Cardiac muscle cell (in vitro differentiated cells and primary cell): ENCODE results near the gene KCNMB2. TPM values are rescaled to one million over a fixed set of nuclear protein-coding genes. Genes with fewer than 3 reads are reported as not detected.

Experiments
- DNase-seq, 2 donors: peaks; one replicate each; pipeline versions ENCODE4 v3.0.0 to v3.0.0-alpha.2; 2010 to 2017; ENCODE audit warnings: low read depth in 1 of 2, low spot score in 1 of 2
- H3K27ac ChIP-seq: fragments of 200-600 bp; sonication (generic); 2 replicates; pipeline ENCODE4 v1.5.1; 2016
- H3K27me3 ChIP-seq: fragments of 200-600 bp; sonication (generic); 2 replicates; pipeline ENCODE4 v1.6.0; 2016; ENCODE audit warnings: control low read depth
- H3K36me3 ChIP-seq: fragments of 200-600 bp; sonication (generic); 2 replicates; pipeline ENCODE4 v1.5.1; 2016; ENCODE audit warnings: control low read depth
- H3K4me1 ChIP-seq: fragments of 200-600 bp; sonication (generic); 2 replicates; pipeline ENCODE4 v1.8.1; 2017; ENCODE audit warnings: low read depth, mild to moderate bottlenecking, mixed run types
- H3K4me3 ChIP-seq: fragments of 200-600 bp; sonication (generic); 2 replicates; pipeline ENCODE4 v1.5.1; 2016; ENCODE audit warnings: mild to moderate bottlenecking
- H3K9me3 ChIP-seq: fragments of 200-600 bp; sonication (generic); 2 replicates; pipeline ENCODE4 v1.5.1; 2017; ENCODE audit warnings: low read depth, mild to moderate bottlenecking, control low read depth
- polyA plus RNA-seq: library from polyadenylated mRNA; unstranded; fragments of >200 nt; fragmentation: Nextera tagmentation; extraction: Ambion mirVana; gene quantifications from 2 replicates; pipeline ENCODE4 v1.2.1, GENCODE V29; 2016
- total RNA-seq: library from RNA; depleted of rRNA; stranded (reverse); fragments of >200 nt; gene quantifications from 2 replicates; pipeline ENCODE4 v1.2.3, GENCODE V29; 2016
- TF ChIP-seq, protein P1 (sequence below): IDR thresholded peaks from 2 replicates; pipeline ENCODE4 v1.5.1; 2012; ENCODE audit warnings: low read depth, mild to moderate bottlenecking, low read length

The KCNMB2 gene
- total and polyA plus RNA-seq, 2 experiments from 2014 or later, result 0.33 TPM; not detected in 1

DNA sequence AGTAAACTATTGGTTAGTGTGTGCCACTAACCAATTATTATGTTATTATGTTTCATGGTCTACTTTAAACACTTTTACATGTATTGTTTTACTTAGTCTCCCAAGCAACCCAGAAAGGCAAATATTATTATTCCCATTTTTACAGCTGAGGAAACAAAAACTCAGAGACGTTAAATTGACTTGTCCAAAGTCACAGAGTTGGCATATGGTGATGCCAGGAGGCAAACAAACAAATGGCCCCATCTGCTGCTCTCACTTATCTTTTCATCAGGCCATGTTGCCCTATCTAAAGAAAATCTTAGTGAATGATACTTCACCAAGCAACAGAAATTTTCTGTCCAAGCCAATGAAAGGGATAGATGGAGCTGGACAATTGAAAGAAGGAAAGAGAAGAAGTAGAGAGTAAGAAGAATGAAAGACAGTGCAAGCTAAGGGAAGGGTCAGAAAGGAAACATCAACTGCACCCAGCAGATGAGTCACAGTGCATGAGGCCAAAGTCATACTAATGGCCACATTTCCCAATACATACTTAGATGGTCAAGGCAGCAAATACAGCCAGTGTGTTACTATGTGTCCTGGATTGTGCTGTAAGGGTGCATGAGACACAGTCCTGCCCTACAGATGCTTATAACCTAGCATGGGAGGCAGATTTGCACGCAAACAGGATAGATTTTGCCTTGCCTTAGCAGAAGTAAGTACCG, 266.9 kb downstream of the KCNMB2 start:
- TF ChIP-seq, protein P1, sequence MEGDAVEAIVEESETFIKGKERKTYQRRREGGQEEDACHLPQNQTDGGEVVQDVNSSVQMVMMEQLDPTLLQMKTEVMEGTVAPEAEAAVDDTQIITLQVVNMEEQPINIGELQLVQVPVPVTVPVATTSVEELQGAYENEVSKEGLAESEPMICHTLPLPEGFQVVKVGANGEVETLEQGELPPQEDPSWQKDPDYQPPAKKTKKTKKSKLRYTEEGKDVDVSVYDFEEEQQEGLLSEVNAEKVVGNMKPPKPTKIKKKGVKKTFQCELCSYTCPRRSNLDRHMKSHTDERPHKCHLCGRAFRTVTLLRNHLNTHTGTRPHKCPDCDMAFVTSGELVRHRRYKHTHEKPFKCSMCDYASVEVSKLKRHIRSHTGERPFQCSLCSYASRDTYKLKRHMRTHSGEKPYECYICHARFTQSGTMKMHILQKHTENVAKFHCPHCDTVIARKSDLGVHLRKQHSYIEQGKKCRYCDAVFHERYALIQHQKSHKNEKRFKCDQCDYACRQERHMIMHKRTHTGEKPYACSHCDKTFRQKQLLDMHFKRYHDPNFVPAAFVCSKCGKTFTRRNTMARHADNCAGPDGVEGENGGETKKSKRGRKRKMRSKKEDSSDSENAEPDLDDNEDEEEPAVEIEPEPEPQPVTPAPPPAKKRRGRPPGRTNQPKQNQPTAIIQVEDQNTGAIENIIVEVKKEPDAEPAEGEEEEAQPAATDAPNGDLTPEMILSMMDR, result no peak
- no peaks in the 10 kb centered on the region for H3K4me1 ChIP-seq
- no peaks in the 10 kb centered on the region for H3K27me3 ChIP-seq
- H3K4me3 ChIP-seq, result no peak overlapping the region
- H3K9me3 ChIP-seq, result no peaks in the 10 kb centered on the region
- no peaks in the 10 kb centered on the region for H3K36me3 ChIP-seq
- DNase-seq, result no peak
- H3K27ac ChIP-seq, result no peak overlapping the region

DNA sequence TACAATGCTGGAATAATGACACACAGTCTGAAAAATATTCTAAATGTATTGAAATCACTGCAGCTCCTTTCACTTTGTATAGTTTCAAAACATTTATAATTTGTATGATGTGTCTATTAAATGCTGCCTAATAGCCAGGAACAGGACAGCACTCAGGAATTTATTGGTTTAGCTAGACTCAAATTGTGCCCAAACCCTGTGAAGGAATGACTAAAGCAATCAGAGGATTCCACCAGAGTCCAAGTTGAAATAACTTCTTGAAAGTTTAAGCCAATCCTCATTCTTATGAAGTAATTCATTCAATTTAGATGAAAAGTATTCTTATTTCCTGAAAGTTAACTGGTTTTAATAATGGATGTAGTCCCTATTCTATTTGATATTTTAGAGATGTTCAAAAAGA, 268.4 kb downstream of the KCNMB2 start:
- Histone ChIP-seq H3K27me3 (no peaks in the 10 kb centered on the region), H3K4me3 (no peak overlapping the region), H3K9me3 (no peaks in the 10 kb centered on the region), H3K36me3 (no peaks in the 10 kb centered on the region), H3K4me1 (no peaks in the 10 kb centered on the region), H3K27ac (no peak overlapping the region)
- DNase-seq, result no peak
- TF ChIP-seq, protein P1, result no peak

DNA sequence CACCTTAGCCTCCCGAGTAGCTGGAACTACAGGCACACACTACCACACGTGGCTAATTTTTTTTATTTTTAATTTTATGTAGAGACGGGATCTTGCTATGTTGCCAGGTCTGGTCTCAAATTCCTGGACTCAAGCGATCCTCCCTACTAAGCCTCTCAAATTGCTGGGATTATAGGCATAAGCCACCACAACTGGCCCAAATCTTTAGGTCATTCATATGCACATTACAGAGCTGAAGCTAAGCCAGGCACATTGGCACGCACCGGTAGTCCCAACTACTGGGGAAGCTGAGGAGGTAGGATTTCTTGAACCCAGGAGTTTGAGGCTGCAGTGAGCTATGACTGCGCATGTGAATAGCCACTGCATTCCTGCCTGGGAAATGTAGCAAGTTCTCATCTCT, 269.5 kb downstream of the KCNMB2 start:
- H3K4me1 ChIP-seq, result no peaks in the 10 kb centered on the region
- H3K4me3 ChIP-seq, result no peak overlapping the region
- H3K36me3 ChIP-seq, result no peaks in the 10 kb centered on the region
- no peak overlapping the region for H3K27ac ChIP-seq
- no peak for DNase-seq
- no peaks in the 10 kb centered on the region for H3K27me3 ChIP-seq
- TF ChIP-seq, protein P1, result no peak
- H3K9me3 ChIP-seq, result no peaks in the 10 kb centered on the region

DNA sequence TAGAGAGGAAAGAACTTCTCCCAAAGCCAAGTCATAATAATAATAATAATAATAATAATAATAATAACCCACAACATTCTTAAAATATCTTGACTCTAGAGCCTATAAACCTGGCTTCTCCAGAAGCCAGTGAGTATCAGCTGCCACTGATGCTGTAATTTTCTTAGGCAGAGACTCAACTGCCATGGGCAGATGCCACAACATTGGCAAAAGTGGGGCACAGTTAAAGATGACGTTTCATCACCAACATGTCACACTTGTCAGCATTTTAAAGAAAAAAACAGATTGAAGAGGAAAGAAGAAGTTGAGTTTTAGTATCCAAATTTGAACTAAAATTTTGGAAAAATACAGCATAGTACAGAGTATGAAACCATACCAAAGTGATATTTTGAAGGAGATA, 270.4 kb downstream of the KCNMB2 start:
- Histone ChIP-seq H3K36me3 (no peaks in the 10 kb centered on the region), H3K9me3 (no peaks in the 10 kb centered on the region), H3K27me3 (no peaks in the 10 kb centered on the region), H3K4me1 (no peaks in the 10 kb centered on the region), H3K4me3 (no peak overlapping the region), H3K27ac (no peak overlapping the region)
- TF ChIP-seq, protein P1, result no peak
- DNase-seq, result no peak

DNA sequence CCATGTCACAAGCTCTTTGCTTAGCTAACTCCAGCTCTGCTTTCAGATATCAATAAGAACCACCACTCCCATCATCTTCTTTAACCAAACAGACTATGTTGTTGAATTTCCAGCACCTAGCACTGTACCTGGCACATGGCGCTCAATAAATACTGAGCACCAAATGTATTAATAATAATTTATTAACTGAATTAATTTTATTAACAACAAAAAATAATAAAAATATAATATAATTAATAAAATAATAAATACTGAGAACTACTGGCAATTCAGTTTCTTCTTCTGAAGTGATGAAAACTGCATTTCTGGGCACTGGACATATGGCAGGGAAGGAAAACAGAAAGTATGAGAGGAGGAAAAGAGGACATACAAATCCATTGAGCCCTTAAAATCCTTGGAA, 271.5 kb downstream of the KCNMB2 start:
- Histone ChIP-seq H3K4me1 (no peaks in the 10 kb centered on the region), H3K27ac (no peak overlapping the region), H3K36me3 (no peaks in the 10 kb centered on the region), H3K9me3 (no peaks in the 10 kb centered on the region), H3K4me3 (no peak overlapping the region), H3K27me3 (no peaks in the 10 kb centered on the region)
- DNase-seq, result no peak
- TF ChIP-seq, protein P1, result no peak
